ENCODE data around the gene IFNA16.
A peak's percentile ranks its signal among the peaks of the same experiment; 100 is the strongest.
"Not testable (repeated sequence)": the region's sequence is repeated elsewhere in the genome, so short reads cannot be mapped to it uniquely, and the experiment has no call there.

- TF ChIP-seq CTCF (IDR thresholded peaks at IDR 0.05 in 2 of 3, conservative IDR thresholded peaks at IDR 0.05 in 1 of 3; ENCODE audit: borderline replicate concordance in 1 of 3, insufficient read depth in 1 of 3, low read depth in 2 of 3, low read length in 2 of 3) = peak; percentile 23 to 64 (median 62); a peak in 5 of 6 replicates
- TF ChIP-seq POLR2A (IDR thresholded peaks at IDR 0.05; ENCODE audit: borderline replicate concordance, extremely low read depth, insufficient read depth, insufficient read length); TCF7L2 (IDR thresholded peaks at IDR 0.05; ENCODE audit: borderline replicate concordance, extremely low read depth, insufficient read depth, insufficient read length); ATF3 (IDR thresholded peaks at IDR 0.05); SP1 (IDR thresholded peaks at IDR 0.05; ENCODE audit: low read depth); YY1 (IDR thresholded peaks at IDR 0.05; ENCODE audit: extremely low read depth, insufficient replicate concordance, low read depth, low read length); CEBPB (IDR thresholded peaks at IDR 0.05; ENCODE audit: low read depth); POLR2AphosphoS5 (IDR thresholded peaks at IDR 0.05; ENCODE audit: low read depth, low read length); EZH2 (IDR thresholded peaks at IDR 0.05): not testable (repeated sequence)
- TF ChIP-seq RAD21 (IDR thresholded peaks at IDR 0.05; ENCODE audit: low read depth) = peak; percentile 52
These were observed 34.0 kb downstream of the IFNA16 start for GRCh38 chr9:21182810-21183736.
